Upper lobe of left lung (tissue), 6 donors: ENCODE measurements around the gene AKT2. TPM values are rescaled to one million over a fixed set of nuclear protein-coding genes. Genes with fewer than 3 reads are reported as not detected.
"Not testable (repeated sequence)": the region's sequence is repeated elsewhere in the genome, so short reads cannot be mapped to it uniquely, and the experiment has no call there.

ENCODE experiments used
- ATAC-seq, 2 donors: fragments of 200-7000 bp; cut with Tn5 transposase; one replicate each; pipeline ENCODE4 v1.9.1; 2022; ENCODE audit warnings: mild to moderate bottlenecking in 2 of 2, moderate library complexity in 2 of 2; ENCODE audit not compliant: low FRiP score in 2 of 2
- DNase-seq, 2 donors: peaks; one replicate each; pipeline ENCODE4 v3.0.0-alpha.2; 2019 to 2020
- H3K27ac ChIP-seq, 4 donors: fragments of 200-600 bp; sonication (generic); one replicate each; pipeline ENCODE4 v1.5.1; 2016 to 2019
- H3K27me3 ChIP-seq, 4 donors: fragments of 200-600 bp; sonication (generic); one replicate each; pipeline ENCODE4 v1.5.1; 2017 to 2019
- H3K36me3 ChIP-seq, 4 donors: fragments of 200-600 bp; sonication (generic); one replicate each; pipeline ENCODE4 v1.5.1; 2016 to 2019
- H3K4me1 ChIP-seq, 4 donors: fragments of 200-600 bp; sonication (generic); one replicate each; pipeline ENCODE4 v1.5.1; 2018 to 2019
- H3K4me3 ChIP-seq, 4 donors: fragments of 200-600 bp; sonication (generic); one replicate each; pipeline ENCODE4 v1.5.1; 2017 to 2019; ENCODE audit warnings: mild to moderate bottlenecking in 2 of 4, moderate library complexity in 1 of 4
- H3K9me3 ChIP-seq, 4 donors: fragments of 200-600 bp; sonication (generic); one replicate each; pipeline ENCODE4 v1.5.1; 2018 to 2019
- CTCF ChIP-seq, 6 experiments: fragments of 450-650 bp in 4 of 6; fragments of 200-600 bp in 2 of 6; sonication (generic) in 2 of 6; IDR thresholded peaks; one replicate each; pipeline ENCODE4 v1.5.1; 2016 to 2019; ENCODE audit warnings: antibody characterized with exemption in 6 of 6
- EP300 ChIP-seq, 4 donors: sonication (generic); formaldehyde crosslinking; IDR thresholded peaks; one replicate each; pipeline ENCODE4 v1.5.1; 2017; ENCODE audit warnings: antibody characterized with exemption in 4 of 4, control low read depth in 2 of 4
- POLR2A ChIP-seq, 4 donors: fragments of 450-650 bp; IDR thresholded peaks; one replicate each; pipeline ENCODE4 v1.5.1; 2016 to 2017; ENCODE audit warnings: antibody characterized with exemption in 4 of 4, mild to moderate bottlenecking in 2 of 4
- POLR2AphosphoS5 ChIP-seq, 2 donors: sonication (generic); formaldehyde crosslinking; IDR thresholded peaks; one replicate each; pipeline ENCODE4 v1.5.1; 2017; ENCODE audit warnings: antibody characterized with exemption in 2 of 2
- WGBS, 2 donors: methylation state at CpG; one replicate each; pipeline ENCODE4 v1.1.5; 2017 to 2018; 5-methylcytosine and 5-hydroxymethylcytosine counted together
- total RNA-seq, 6 donors: library from RNA; depleted of rRNA in 4 of 6; stranded (reverse); fragments of >200 nt in 4 of 6; gene quantifications; one replicate each; pipeline versions ENCODE4 v1.1.0 to v1.2.1, GENCODE V29; 2016 to 2021
- donor health status: DM: no; HTN: no; CAD: no; lungs with moderate emphysema.
- donor health status: DM: no; HTN: yes; CAD: no; lungs with severe emphysema.

The AKT2 gene
- total RNA-seq, 6 donors from 2014 or later, result 59.7 to 164 (median 105) TPM

DNA sequence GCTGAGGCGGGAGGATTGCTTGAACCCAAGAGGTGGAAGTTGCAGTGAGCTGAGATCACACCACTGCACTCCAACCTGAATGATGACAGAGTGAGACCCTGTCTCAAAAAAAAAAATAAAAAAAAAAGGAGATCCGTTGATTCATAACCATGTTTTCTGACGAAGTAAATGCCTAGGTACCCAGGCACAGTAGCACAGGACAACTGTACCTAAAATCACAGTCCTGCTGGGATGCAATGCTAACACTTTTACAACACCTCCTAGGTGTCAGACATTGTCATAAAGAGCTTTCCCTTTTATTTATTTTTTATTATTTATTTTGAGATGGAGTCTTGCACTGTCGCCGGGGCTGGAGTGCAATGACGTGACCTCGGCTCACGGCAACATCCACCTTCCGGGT, 64.5 kb downstream of the AKT2 start:
- H3K27me3 ChIP-seq, result peaks cover 3 to 47% (median 23%) of the 10 kb centered on the region in 4 donors
- H3K27ac ChIP-seq, result no peak overlapping the region
- ATAC-seq (no peak), DNase-seq (no peak)
- TF ChIP-seq POLR2AphosphoS5 (IDR thresholded peaks at IDR 0.05) (no peak), EP300 (IDR thresholded peaks at IDR 0.05) (no peak), CTCF (IDR thresholded peaks at IDR 0.05) (no peak), POLR2A (IDR thresholded peaks at IDR 0.05) (no peak)
- H3K4me3 ChIP-seq, result no peak overlapping the region
- H3K36me3 ChIP-seq, result no peaks in the 10 kb centered on the region
- peaks cover 17 to 37% (median 23%) of the 10 kb centered on the region in 4 donors for H3K4me1 ChIP-seq
- H3K9me3 ChIP-seq, result no peaks in the 10 kb centered on the region
- 80 to 90% methylated on average over 9 of the region's 9 CpGs for WGBS, 2 donors

GRCh38 chr19:40219721-40220276, 65.3 kb downstream of the AKT2 start:
- DNase-seq (no peak), ATAC-seq (no peak)
- Histone ChIP-seq H3K36me3 (no peaks in the 10 kb centered on the region), H3K4me1 (peaks cover 16 to 33% (median 23%) of the 10 kb centered on the region in 4 donors), H3K4me3 (no peak overlapping the region), H3K9me3 (no peaks in the 10 kb centered on the region), H3K27ac (no peak overlapping the region), H3K27me3 (peaks cover 3 to 48% (median 23%) of the 10 kb centered on the region in 4 donors)
- WGBS, 2 donors, result 29 to 30% methylated on average over 8 of the region's 8 CpGs
- TF ChIP-seq POLR2AphosphoS5 (IDR thresholded peaks at IDR 0.05) (no peak), EP300 (IDR thresholded peaks at IDR 0.05) (no peak), POLR2A (IDR thresholded peaks at IDR 0.05) (no peak), CTCF (IDR thresholded peaks at IDR 0.05) (no peak)

DNA sequence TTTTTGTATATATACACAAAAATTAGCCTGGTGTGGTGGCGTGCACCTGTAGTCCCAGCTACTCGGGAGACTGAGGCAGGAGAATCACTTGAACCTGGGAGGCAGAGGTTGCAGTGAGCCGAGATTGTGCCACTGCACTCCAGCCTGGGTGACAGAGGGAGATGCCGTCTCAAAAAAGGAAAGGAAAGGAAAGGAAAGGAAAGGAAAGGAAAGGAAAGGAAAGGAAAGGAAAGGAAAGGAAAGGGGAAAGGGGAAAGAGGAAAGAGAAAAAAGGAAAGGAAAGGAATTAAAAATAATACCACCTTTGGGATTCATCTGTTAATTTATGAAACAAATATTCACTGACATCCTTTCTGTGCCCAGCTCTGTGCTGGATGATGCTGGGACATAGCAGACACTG, 66.1 kb downstream of the AKT2 start:
- H3K27me3 ChIP-seq, result peaks cover 3 to 45% (median 23%) of the 10 kb centered on the region in 4 donors
- not testable (repeated sequence) for H3K36me3 ChIP-seq, H3K9me3 ChIP-seq, H3K27ac ChIP-seq, ATAC-seq, DNase-seq, H3K4me3 ChIP-seq
- WGBS, 2 donors, result 88 to 90% methylated on average over 4 of the region's 4 CpGs
- peaks cover 16 to 33% (median 23%) of the 10 kb centered on the region in 4 donors for H3K4me1 ChIP-seq

DNA sequence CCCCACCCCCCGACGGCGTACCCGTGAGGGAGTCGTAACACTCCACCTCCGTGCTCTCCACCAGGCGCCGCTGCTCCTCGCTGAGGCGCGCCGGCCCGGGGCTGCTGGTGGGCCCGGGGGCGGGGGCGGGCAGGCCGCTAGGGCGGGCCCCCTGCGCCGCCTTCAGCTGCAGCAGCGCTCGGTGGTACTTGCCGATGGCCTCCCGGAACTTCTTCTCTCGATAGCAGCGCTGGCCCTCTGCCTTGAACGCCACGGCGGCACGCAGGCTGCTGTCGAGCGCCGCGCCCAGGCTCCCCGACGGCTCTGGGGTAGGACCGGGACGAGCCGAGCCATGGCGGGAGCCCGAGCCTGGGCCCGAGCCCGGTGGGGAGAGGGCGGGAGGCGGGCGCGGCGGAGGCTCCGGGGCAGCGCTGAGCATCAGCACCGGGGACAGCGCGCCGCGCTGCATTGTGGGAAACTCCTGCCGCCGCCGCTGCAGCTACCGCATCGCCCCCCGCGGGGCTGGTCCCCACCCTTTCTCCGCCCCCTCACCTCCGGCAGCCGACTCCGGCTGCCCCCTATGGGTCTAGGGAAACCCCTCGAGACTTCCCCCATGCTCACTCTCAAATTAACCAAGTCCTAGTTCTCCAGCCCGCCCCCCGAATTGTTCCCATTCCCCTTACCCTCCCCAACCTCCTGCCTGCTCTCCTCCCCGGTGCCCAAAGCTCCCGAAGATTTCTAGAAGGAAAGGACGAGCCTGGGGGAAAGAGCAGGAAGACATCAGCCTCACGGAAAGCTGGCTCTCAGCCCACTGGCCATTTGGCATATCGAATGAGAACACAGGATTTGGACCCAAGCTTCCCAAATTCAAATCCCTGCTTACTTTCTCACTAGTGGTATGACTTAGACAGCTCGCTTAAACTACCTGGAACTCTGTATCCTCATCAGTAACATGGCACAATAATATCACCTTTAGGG, 66.9 kb downstream of the AKT2 start, which contains the start of gene TTC9B:
TTC9B (minus strand) TSS at position 451 of the 957 bp plus-strand sequence; CDS start at position 448, 3 bp downstream.
- Histone ChIP-seq H3K4me1 (peaks cover 13 to 29% (median 19%) of the 10 kb centered on the region in 4 donors), H3K27ac (no peak within 1 kb of the TSS), H3K36me3 (no peaks in the 10 kb centered on the region), H3K9me3 (no peaks in the 10 kb centered on the region), H3K27me3 (peaks cover 3 to 37% (median 23%) of the 10 kb centered on the region in 4 donors), H3K4me3 (peak within 1 kb of the TSS in 2 of 4 donors; percentile 11 to 27)
- TF ChIP-seq POLR2AphosphoS5 (IDR thresholded peaks at IDR 0.05) (no peak), EP300 (IDR thresholded peaks at IDR 0.05) (no peak), POLR2A (IDR thresholded peaks at IDR 0.05) (no peak), CTCF (IDR thresholded peaks at IDR 0.05) (no peak)
- peak in 1 of 2 donors; percentile 89 for DNase-seq
- peak in 1 of 2 donors; percentile 18 for ATAC-seq
- WGBS, 2 donors, result 5 to 10% methylated on average over 24 to 36 of the region's 75 CpGs
